ENCODE measurements around the gene EPS15. TPM values are rescaled to one million over a fixed set of nuclear protein-coding genes. Genes with fewer than 3 reads are reported as not detected.
"Not testable (repeated sequence)": the region's sequence is repeated elsewhere in the genome, so short reads cannot be mapped to it uniquely, and the experiment has no call there.

Gene EPS15
- polyA plus RNA-seq, 3 donors = 36.8 to 44.3 (median 40.2) TPM

GRCh38 chr1:51387288-51387687 is 131.8 kb downstream of the EPS15 start:
- DNase-seq = not testable (repeated sequence)

GRCh38 chr1:51386259-51386658 is 132.8 kb downstream of the EPS15 start:
- not testable (repeated sequence) for DNase-seq

GRCh38 chr1:51385776-51386175 is 133.3 kb downstream of the EPS15 start:
- no peak for DNase-seq

GRCh38 chr1:51381964-51382363 is 137.1 kb downstream of the EPS15 start:
- no peak for DNase-seq

- DNase-seq = no peak
Observed at GRCh38 chr1:51380936-51381335, 138.1 kb downstream of the EPS15 start.

GRCh38 chr1:51378871-51379270 is 140.2 kb downstream of the EPS15 start:
- no peak for DNase-seq

- DNase-seq = no peak
Observed at GRCh38 chr1:51373898-51374297, 145.2 kb downstream of the EPS15 start.

GRCh38 chr1:51372561-51372960 is 146.5 kb downstream of the EPS15 start:
- no peak for DNase-seq

- no peak for DNase-seq
Observed at GRCh38 chr1:51369171-51369570, 149.9 kb downstream of the EPS15 start.

- no peak for DNase-seq
Observed at GRCh38 chr1:51365774-51366173, 153.3 kb downstream of the EPS15 start.

GRCh38 chr1:51359879-51360278 is 159.2 kb downstream of the EPS15 start:
- DNase-seq = no peak

- DNase-seq = no peak
Observed at GRCh38 chr1:51355382-51355781, 163.7 kb downstream of the EPS15 start.

- no peak for DNase-seq
Observed at GRCh38 chr1:51354416-51354815, 164.7 kb downstream of the EPS15 start.

- no peak for DNase-seq
Observed at GRCh38 chr1:51351907-51352306, 167.2 kb downstream of the EPS15 start.

- no peak for DNase-seq
Observed at GRCh38 chr1:51349862-51350261, 169.2 kb downstream of the EPS15 start.

- no peak for DNase-seq
Observed at GRCh38 chr1:51348147-51348527, 170.9 kb downstream of the EPS15 start.

- DNase-seq = no peak
Observed at GRCh38 chr1:51347398-51348146, 171.5 kb downstream of the EPS15 start.

- no peak for DNase-seq
Observed at GRCh38 chr1:51346086-51346942, 172.8 kb downstream of the EPS15 start.

GRCh38 chr1:51345300-51345687 is 173.8 kb downstream of the EPS15 start:
- DNase-seq = no peak

GRCh38 chr1:51344602-51345299 is 174.3 kb downstream of the EPS15 start:
- DNase-seq = no peak

- no peak for DNase-seq
Observed at GRCh38 chr1:51344276-51344601, 174.8 kb downstream of the EPS15 start.

GRCh38 chr1:51343624-51344023 is 175.4 kb downstream of the EPS15 start:
- DNase-seq = no peak
